T47D (cell line): ENCODE measurements around the gene MAPK8IP2.
"Not testable (repeated sequence)": the region's sequence is repeated elsewhere in the genome, so short reads cannot be mapped to it uniquely, and the experiment has no call there.

Experiments
- DNase-seq, 2 experiments: peaks; one replicate each; pipeline versions ENCODE4 v3.0.0 to v3.0.0-alpha.2; 2011 to 2012; ENCODE audit warnings: low read depth in 1 of 2, low spot score in 1 of 2
- JUND ChIP-seq: IDR thresholded peaks from 2 replicates; pipeline ENCODE4 v1.6.1; 2012; ENCODE audit warnings: low read depth
- in situ Hi-C: cut with HindIII; loops from 2 replicates; pipeline ENCODE4 v1.10.0; 2016; ENCODE audit warnings: low sequenced_read_pairs, low pct_unique_long_range_greater_than_20kb

MAPK8IP2 gene

DNA sequence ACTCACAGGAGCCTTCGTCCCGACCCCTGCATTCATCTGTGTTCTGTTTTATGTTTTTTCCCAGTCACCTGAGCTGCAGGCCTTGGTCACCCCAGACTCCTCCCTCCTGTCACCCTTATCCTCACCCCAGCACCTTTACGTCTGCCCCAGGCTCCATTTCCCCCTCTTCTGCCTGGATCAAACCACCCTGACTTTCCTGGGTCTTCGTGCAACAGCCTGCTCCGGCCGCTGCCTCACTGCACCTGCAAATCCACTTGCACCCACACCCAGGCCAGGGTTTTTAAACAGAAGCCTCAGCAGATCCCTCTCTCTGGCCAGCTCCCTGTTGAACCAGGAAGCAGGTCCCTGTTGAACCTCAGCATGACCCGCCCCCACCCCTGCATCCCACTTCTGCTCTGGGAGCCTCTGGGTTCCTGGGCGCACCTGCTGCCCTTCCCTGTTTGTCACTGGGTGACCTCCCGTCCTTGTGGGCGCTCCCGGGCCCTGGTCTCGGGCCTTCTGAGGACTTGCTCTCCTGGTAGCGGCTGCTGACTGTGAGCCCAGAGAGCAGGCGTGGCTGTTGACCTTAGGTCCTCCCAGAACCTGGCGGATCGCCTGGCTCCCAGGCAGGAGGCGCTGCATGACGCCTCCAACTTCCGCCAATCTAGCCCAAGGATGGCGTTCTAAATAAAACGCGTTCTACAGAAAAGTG is 12.8 kb downstream of the MAPK8IP2 start:
- DNase-seq, result peak in 1 of 2 experiments; percentile 80
- TF ChIP-seq JUND, result no peak
- in situ Hi-C loops, result no loop called here

DNA sequence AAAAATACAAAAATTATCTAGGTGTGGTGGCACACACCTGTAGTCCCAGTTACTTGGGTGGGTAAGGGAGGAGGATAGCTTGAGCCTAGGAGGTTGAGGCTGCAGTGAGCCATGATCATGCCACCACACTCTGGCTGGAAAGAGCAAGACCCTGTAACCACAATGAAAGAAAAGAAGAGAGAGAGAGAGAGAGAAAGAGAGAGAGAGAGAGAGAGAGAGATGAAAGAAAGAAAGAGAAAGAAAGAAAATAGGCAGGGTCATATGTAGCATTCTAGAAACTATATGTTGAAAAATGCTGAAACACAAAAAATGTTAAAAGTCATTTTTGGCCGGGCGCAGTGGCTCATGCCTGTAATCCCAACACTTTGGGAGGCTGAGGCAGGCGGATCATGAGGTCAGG is 13.7 kb downstream of the MAPK8IP2 start:
- in situ Hi-C loops, DNase-seq: not testable (repeated sequence)

- no peak for TF ChIP-seq JUND
- in situ Hi-C loops, result no loop called here
- DNase-seq, result no peak
Observed at GRCh38 chr22:50620593-50621355, 20.2 kb downstream of the MAPK8IP2 start.

DNA sequence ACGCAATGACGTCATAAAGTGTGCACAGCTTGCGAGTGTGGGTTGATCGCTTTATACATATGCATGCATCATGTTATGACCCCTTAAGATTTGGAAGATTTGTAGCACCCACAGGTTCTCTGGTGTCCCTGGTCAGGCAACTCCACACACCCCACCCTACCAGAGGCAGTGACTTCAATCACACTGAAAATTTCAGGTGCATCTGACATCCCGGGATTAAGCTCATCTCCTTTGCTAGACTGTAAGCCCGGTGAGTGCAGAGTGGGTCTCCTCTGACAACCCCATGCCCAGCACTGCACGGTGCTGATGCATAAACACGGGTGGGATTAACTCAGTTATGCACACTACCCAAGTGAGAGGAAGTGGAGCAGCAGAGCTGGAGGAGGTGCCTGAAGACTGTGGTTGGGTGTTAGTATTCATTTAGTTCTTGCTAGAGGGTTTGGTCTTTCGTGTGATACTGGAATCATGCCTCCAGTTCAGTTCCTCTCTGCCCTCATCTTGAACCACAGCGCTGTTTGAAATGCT is 20.8 kb downstream of the MAPK8IP2 start:
- DNase-seq, result no peak
- no peak for TF ChIP-seq JUND
- in situ Hi-C loops, result no loop called here

- DNase-seq, result peak in 1 of 2 experiments; percentile 19
- no peak for TF ChIP-seq JUND
- in situ Hi-C loops, result no loop called here
Observed at GRCh38 chr22:50621948-50622722, 21.5 kb downstream of the MAPK8IP2 start.

- peak in 1 of 2 experiments; percentile 92 for DNase-seq
- no peak for TF ChIP-seq JUND
- in situ Hi-C loops, result no loop called here
Observed at GRCh38 chr22:50622723-50623327, 22.2 kb downstream of the MAPK8IP2 start.

DNA sequence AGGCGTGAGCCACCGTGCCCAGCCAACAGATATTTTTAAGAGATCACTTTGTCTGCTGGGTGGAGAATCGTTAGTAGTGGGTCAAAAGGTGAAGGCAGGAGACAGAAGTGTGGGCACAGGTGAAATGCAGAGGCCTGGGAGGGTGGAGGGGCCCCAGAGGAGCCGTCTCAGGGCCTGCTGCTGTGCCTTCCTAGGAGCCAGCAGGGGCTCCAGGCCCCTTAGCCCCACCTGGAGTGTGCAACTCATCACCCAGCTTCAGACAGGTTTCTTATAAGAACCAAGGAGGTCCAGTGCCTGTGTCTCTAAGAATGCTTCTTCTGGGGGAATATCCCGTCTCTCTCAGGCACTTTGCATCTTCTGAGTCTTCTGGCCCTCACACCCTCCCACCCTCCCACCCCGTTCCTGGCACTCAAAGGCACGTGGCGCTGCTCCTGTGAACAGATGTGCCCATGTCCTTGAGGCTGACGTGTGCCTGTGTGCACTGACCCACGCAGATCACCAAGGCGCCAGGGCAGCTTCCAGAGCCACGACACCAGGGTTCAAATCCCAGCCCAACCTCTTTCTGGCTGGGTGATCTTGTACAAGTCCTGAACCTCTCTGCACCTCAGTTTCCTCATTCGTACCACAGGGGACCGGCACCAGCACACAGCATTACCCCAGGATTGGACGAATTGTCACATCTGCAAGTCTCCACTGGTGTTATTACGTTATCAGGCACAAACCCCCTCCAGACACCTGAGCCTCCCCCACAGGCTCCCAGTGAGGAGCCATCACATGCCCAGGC is 23.9 kb downstream of the MAPK8IP2 start:
- no peak for TF ChIP-seq JUND
- no peak for DNase-seq
- in situ Hi-C loops, result no loop called here

DNA sequence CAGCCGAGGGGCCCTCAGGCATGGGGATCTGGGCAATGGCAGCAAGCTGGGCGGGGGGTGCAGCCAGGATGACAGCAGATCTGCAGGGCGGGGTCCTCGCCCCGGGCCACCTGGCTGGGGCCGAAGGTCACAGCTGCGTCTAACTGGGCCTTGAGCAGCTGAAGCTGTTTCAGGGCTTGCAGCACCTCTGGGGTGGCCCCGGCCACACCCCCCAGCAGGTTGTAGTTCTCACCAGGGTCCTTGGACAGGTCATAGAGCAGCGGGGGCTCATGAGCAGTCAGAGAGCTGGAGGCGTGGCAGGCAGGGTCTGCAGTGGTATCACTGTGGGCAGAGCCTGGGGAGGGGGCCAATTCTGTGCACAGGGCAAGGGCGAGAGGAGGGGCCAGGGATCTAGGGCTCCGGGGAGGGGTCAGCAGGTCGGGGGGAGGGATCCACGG is 24.6 kb downstream of the MAPK8IP2 start:
- DNase-seq, result no peak
- no peak for TF ChIP-seq JUND
- in situ Hi-C loops, result no loop called here

GRCh38 chr22:50625568-50626313 is 25.1 kb downstream of the MAPK8IP2 start:
- DNase-seq, result no peak
- in situ Hi-C loops, result no loop called here
- TF ChIP-seq JUND, result no peak

DNA sequence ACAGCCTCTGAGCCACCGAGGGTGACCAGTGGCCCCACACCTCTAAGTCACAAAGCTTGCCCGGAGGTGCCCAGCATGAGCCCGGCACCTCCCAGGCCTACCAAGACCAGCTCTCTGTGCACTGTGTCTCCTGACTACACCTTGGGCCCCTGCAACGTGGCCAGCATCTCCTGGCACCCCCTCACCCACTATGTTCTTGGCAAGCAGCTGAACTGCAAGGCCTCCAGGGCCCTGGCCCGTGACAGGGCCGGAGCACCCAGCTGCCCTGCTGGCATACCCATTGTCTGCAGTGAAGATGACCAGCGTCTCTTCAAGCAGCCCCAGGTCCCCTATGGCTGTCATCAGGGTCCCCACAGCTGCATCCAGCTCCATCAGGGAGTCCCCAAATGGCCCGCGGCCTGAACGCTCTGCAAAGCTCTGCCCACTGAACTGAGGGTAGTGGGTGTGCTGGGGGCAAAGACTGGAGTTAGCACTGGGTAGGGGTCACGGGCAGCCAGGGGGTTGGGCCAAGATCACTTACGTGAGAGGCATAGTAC is 25.8 kb downstream of the MAPK8IP2 start:
- DNase-seq, result no peak
- in situ Hi-C loops, result no loop called here
- TF ChIP-seq JUND, result no peak
